ENCODE results near the gene PRELID3B.

The PRELID3B gene

GRCh38 chr20:59081036-59081435 lies 38.5 kb upstream of the PRELID3B start:
- no peak overlapping the region for H3K27ac ChIP-seq
- TF ChIP-seq CTCF (conservative IDR thresholded peaks at IDR 0.05) (no peak), ZFX (IDR thresholded peaks at IDR 0.05) (no peak)

GRCh38 chr20:59078231-59078630 lies 35.6 kb upstream of the PRELID3B start:
- no peak for TF ChIP-seq ZFX (IDR thresholded peaks at IDR 0.05)
- no peak overlapping the region for H3K27ac ChIP-seq

- no peak overlapping the region for H3K27ac ChIP-seq
- TF ChIP-seq CTCF (conservative IDR thresholded peaks at IDR 0.05) (no peak), ZFX (IDR thresholded peaks at IDR 0.05) (no peak)
These were observed 35.1 kb upstream of the PRELID3B start for GRCh38 chr20:59077705-59078104.

GRCh38 chr20:59075934-59076508 lies 33.4 kb upstream of the PRELID3B start:
- no peak overlapping the region for H3K27ac ChIP-seq

GRCh38 chr20:59074456-59074855 lies 31.9 kb upstream of the PRELID3B start:
- TF ChIP-seq ZFX (IDR thresholded peaks at IDR 0.05) (no peak), CTCF (conservative IDR thresholded peaks at IDR 0.05) (no peak)

More at GRCh38 chr20:59075934-59076508, 33.4 kb upstream of the PRELID3B start:
- TF ChIP-seq CTCF (conservative IDR thresholded peaks at IDR 0.05), result no peak
- TF ChIP-seq ZFX (IDR thresholded peaks at IDR 0.05), result no peak

GRCh38 chr20:59073582-59073981 lies 31.0 kb upstream of the PRELID3B start:
- no peak for TF ChIP-seq ZFX (IDR thresholded peaks at IDR 0.05)
- no peak for TF ChIP-seq CTCF (conservative IDR thresholded peaks at IDR 0.05)
- H3K27ac ChIP-seq, result no peak overlapping the region

More at GRCh38 chr20:59074456-59074855, 31.9 kb upstream of the PRELID3B start:
- H3K27ac ChIP-seq, result no peak overlapping the region

GRCh38 chr20:59071216-59071615 lies 28.6 kb upstream of the PRELID3B start:
- TF ChIP-seq CTCF (conservative IDR thresholded peaks at IDR 0.05), result no peak
- TF ChIP-seq ZFX (IDR thresholded peaks at IDR 0.05), result no peak
- H3K27ac ChIP-seq, result no peak overlapping the region

GRCh38 chr20:59069026-59069425 lies 26.4 kb upstream of the PRELID3B start:
- TF ChIP-seq CTCF (conservative IDR thresholded peaks at IDR 0.05) (no peak), ZFX (IDR thresholded peaks at IDR 0.05) (no peak)

More at GRCh38 chr20:59069026-59069425, 26.4 kb upstream of the PRELID3B start:
- H3K27ac ChIP-seq, result no peak overlapping the region

All from C4-2B (cell line).